ENCODE measurements around the gene MPHOSPH9.

MPHOSPH9 gene

GRCh38 chr12:123142921-123143735 is 89.8 kb downstream of the MPHOSPH9 start:
- Histone ChIP-seq H3K27ac (ENCODE audit: low read depth, low read length) (no peak overlapping the region), H3K18ac (ENCODE audit: low read length) (no peak overlapping the region), H3K79me1 (ENCODE audit: low read length) (no peaks in the 10 kb centered on the region), H3K14ac (ENCODE audit: low read length) (no peak overlapping the region), H3K36me3 (ENCODE audit: control insufficient read depth in 1 of 2, insufficient read depth in 2 of 2, low read length in 2 of 2) (no peaks in the 10 kb centered on the region), H2BK5ac (ENCODE audit: low read depth, low read length, poor library complexity) (no peak overlapping the region), H4K8ac (ENCODE audit: low read depth, low read length) (no peak overlapping the region), H3K23ac (ENCODE audit: low read length) (no peak overlapping the region), H2BK12ac (ENCODE audit: low read length) (no peak overlapping the region), H2BK120ac (ENCODE audit: insufficient read depth, low read length, poor library complexity) (no peak overlapping the region), H2AFZ (ENCODE audit: insufficient read depth, low read length, poor library complexity) (no peak overlapping the region), H3K4me2 (ENCODE audit: low read length) (no peak overlapping the region), H4K12ac (ENCODE audit: low read depth, low read length) (no peak overlapping the region), H3K9me3 (ENCODE audit: insufficient read depth, low read depth, low read length) (no peaks in the 10 kb centered on the region), H3K4me3 (ENCODE audit: low read depth, low read length) (no peak overlapping the region), H3K79me2 (ENCODE audit: control insufficient read depth, insufficient read depth, low read length, poor library complexity) (no peaks in the 10 kb centered on the region), H3K27me3 (ENCODE audit: insufficient read depth, low read length) (no peaks in the 10 kb centered on the region), H3K4me1 (ENCODE audit: control insufficient read depth in 1 of 2, insufficient read depth in 2 of 2, low read length in 2 of 2) (peaks cover 7 to 14% of the 10 kb centered on the region in 2 experiments), H2AK5ac (ENCODE audit: low read length) (no peak overlapping the region), H3K4ac (ENCODE audit: low read depth, low read length) (no peak overlapping the region), H3K9ac (ENCODE audit: low read length) (no peak overlapping the region), H4K91ac (ENCODE audit: low read depth, low read length) (no peak overlapping the region)
- no CpG with 5 or more reads among the region's 11 CpGs for WGBS (ENCODE audit: extremely low coverage, insufficient coverage, insufficient read length)
- no peak for DNase-seq

DNA sequence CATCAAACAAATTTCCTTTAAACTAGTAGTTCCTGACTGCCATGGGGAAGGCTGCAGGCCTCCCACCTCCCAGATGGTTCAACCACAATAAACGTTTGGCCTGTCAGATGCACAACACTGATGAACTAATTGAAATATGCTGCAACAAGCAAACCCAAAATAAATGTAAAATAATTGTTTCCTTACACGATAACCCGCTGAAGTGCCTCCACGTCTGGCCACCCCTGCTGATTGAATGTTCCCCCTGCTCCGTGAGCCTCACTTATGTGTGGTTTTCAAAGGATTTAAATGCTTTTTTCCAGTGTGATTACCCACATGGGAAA is 90.5 kb downstream of the MPHOSPH9 start:
- no peak overlapping the region for H3K14ac ChIP-seq (ENCODE audit: low read length)

DNA sequence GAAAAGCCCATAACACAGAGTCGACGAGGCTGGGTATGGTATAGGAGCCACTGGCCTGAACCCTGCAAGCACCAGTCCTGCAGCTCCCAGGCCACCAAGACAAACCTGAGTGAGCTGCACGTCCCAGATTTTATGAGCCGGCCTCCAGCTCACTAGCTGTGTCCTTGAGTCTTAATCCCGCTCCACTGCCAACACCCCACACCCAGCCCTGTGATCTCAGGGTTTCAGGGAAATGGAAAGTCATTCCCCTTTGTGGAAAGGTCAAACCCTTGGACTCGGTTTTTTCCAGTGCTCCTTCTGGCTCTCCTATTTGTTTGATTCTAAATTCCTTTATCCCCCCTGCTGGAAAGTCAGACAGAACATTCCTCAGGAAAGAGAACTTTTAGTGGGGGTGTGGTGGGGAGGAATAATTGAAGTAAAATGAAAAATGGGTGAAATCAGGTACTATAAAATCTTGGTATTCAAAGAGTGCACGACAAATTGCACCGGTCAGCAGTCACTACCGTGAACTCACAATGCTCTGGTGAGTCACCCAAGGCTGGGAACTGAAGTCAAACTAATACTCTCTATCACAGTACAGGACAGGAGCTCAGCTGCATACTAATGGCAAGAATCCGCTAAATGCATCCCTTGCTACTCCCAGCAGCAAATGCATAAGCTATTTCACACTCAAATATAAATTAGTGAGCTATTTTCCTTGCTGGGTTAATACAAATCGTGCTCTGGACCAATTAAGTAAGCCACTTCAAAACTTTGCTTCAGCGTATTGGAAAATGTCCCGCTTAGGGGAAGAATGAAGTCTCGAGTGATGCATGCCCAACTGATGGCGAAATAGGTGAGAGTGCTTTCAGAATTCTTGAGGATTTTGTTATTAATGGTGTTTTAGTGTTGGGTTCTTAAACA is 91.1 kb downstream of the MPHOSPH9 start:
- Histone ChIP-seq H3K4me1 (ENCODE audit: control insufficient read depth in 1 of 2, insufficient read depth in 2 of 2, low read length in 2 of 2) (peaks cover 7 to 14% of the 10 kb centered on the region in 2 experiments), H2AFZ (ENCODE audit: insufficient read depth, low read length, poor library complexity) (no peak overlapping the region), H4K91ac (ENCODE audit: low read depth, low read length) (no peak overlapping the region), H3K14ac (ENCODE audit: low read length) (no peak overlapping the region), H2BK12ac (ENCODE audit: low read length) (no peak overlapping the region), H3K79me2 (ENCODE audit: control insufficient read depth, insufficient read depth, low read length, poor library complexity) (no peaks in the 10 kb centered on the region), H3K9ac (ENCODE audit: low read length) (no peak overlapping the region), H3K36me3 (ENCODE audit: control insufficient read depth in 1 of 2, insufficient read depth in 2 of 2, low read length in 2 of 2) (no peaks in the 10 kb centered on the region), H3K4me3 (ENCODE audit: low read depth, low read length) (no peak overlapping the region), H4K12ac (ENCODE audit: low read depth, low read length) (no peak overlapping the region), H2AK5ac (ENCODE audit: low read length) (no peak overlapping the region), H3K9me3 (ENCODE audit: insufficient read depth, low read depth, low read length) (no peaks in the 10 kb centered on the region), H2BK120ac (ENCODE audit: insufficient read depth, low read length, poor library complexity) (no peak overlapping the region), H3K27me3 (ENCODE audit: insufficient read depth, low read length) (no peaks in the 10 kb centered on the region), H3K18ac (ENCODE audit: low read length) (no peak overlapping the region), H4K8ac (ENCODE audit: low read depth, low read length) (no peak overlapping the region), H3K4me2 (ENCODE audit: low read length) (no peak overlapping the region), H2BK5ac (ENCODE audit: low read depth, low read length, poor library complexity) (no peak overlapping the region), H3K27ac (ENCODE audit: low read depth, low read length) (no peak overlapping the region), H3K23ac (ENCODE audit: low read length) (no peak overlapping the region), H3K4ac (ENCODE audit: low read depth, low read length) (no peak overlapping the region), H3K79me1 (ENCODE audit: low read length) (no peaks in the 10 kb centered on the region)
- WGBS (ENCODE audit: extremely low coverage, insufficient coverage, insufficient read length): no CpG with 5 or more reads among the region's 15 CpGs
- peak in 1 of 2 donors; percentile 60 for DNase-seq

More for the DNA sequence above, 90.5 kb downstream of the MPHOSPH9 start:
- Histone ChIP-seq H3K36me3 (ENCODE audit: control insufficient read depth in 1 of 2, insufficient read depth in 2 of 2, low read length in 2 of 2) (no peaks in the 10 kb centered on the region), H3K23ac (ENCODE audit: low read length) (no peak overlapping the region), H3K4me1 (ENCODE audit: control insufficient read depth in 1 of 2, insufficient read depth in 2 of 2, low read length in 2 of 2) (peaks cover 7 to 14% of the 10 kb centered on the region in 2 experiments), H3K4ac (ENCODE audit: low read depth, low read length) (no peak overlapping the region), H3K9me3 (ENCODE audit: insufficient read depth, low read depth, low read length) (no peaks in the 10 kb centered on the region), H4K8ac (ENCODE audit: low read depth, low read length) (no peak overlapping the region), H3K27ac (ENCODE audit: low read depth, low read length) (no peak overlapping the region), H3K79me2 (ENCODE audit: control insufficient read depth, insufficient read depth, low read length, poor library complexity) (no peaks in the 10 kb centered on the region), H3K27me3 (ENCODE audit: insufficient read depth, low read length) (no peaks in the 10 kb centered on the region), H4K12ac (ENCODE audit: low read depth, low read length) (no peak overlapping the region), H3K4me2 (ENCODE audit: low read length) (no peak overlapping the region), H3K18ac (ENCODE audit: low read length) (no peak overlapping the region), H2AFZ (ENCODE audit: insufficient read depth, low read length, poor library complexity) (no peak overlapping the region), H2BK5ac (ENCODE audit: low read depth, low read length, poor library complexity) (no peak overlapping the region), H2BK120ac (ENCODE audit: insufficient read depth, low read length, poor library complexity) (no peak overlapping the region), H2AK5ac (ENCODE audit: low read length) (no peak overlapping the region), H2BK12ac (ENCODE audit: low read length) (no peak overlapping the region), H3K9ac (ENCODE audit: low read length) (no peak overlapping the region), H4K91ac (ENCODE audit: low read depth, low read length) (no peak overlapping the region), H3K4me3 (ENCODE audit: low read depth, low read length) (no peak overlapping the region), H3K79me1 (ENCODE audit: low read length) (no peaks in the 10 kb centered on the region)
- no peak for DNase-seq
- no CpG with 5 or more reads among the region's 5 CpGs for WGBS (ENCODE audit: extremely low coverage, insufficient coverage, insufficient read length)

- peaks cover 7 to 14% of the 10 kb centered on the region in 2 experiments for H3K4me1 ChIP-seq (ENCODE audit: control insufficient read depth in 1 of 2, insufficient read depth in 2 of 2, low read length in 2 of 2)
- no peak overlapping the region for H2BK12ac ChIP-seq (ENCODE audit: low read length)
- no CpG with 5 or more reads among the region's 6 CpGs for WGBS (ENCODE audit: extremely low coverage, insufficient coverage, insufficient read length)
- no peak overlapping the region for H4K12ac ChIP-seq (ENCODE audit: low read depth, low read length)
- no peaks in the 10 kb centered on the region for H3K36me3 ChIP-seq (ENCODE audit: control insufficient read depth in 1 of 2, insufficient read depth in 2 of 2, low read length in 2 of 2)
- H4K91ac ChIP-seq (ENCODE audit: low read depth, low read length): no peak overlapping the region
- H3K4me2 ChIP-seq (ENCODE audit: low read length): no peak overlapping the region
- no peak for DNase-seq
- no peak overlapping the region for H4K8ac ChIP-seq (ENCODE audit: low read depth, low read length)
- no peak overlapping the region for H3K23ac ChIP-seq (ENCODE audit: low read length)
- no peak overlapping the region for H3K4ac ChIP-seq (ENCODE audit: low read depth, low read length)
- H3K18ac ChIP-seq (ENCODE audit: low read length): no peak overlapping the region
- H3K79me2 ChIP-seq (ENCODE audit: control insufficient read depth, insufficient read depth, low read length, poor library complexity): no peaks in the 10 kb centered on the region
- no peaks in the 10 kb centered on the region for H3K9me3 ChIP-seq (ENCODE audit: insufficient read depth, low read depth, low read length)
- H3K14ac ChIP-seq (ENCODE audit: low read length): no peak overlapping the region
- H2BK120ac ChIP-seq (ENCODE audit: insufficient read depth, low read length, poor library complexity): no peak overlapping the region
- no peak overlapping the region for H2AK5ac ChIP-seq (ENCODE audit: low read length)
- no peak overlapping the region for H3K27ac ChIP-seq (ENCODE audit: low read depth, low read length)
- no peak overlapping the region for H2BK5ac ChIP-seq (ENCODE audit: low read depth, low read length, poor library complexity)
- H2AFZ ChIP-seq (ENCODE audit: insufficient read depth, low read length, poor library complexity): no peak overlapping the region
- no peak overlapping the region for H3K9ac ChIP-seq (ENCODE audit: low read length)
- H3K4me3 ChIP-seq (ENCODE audit: low read depth, low read length): no peak overlapping the region
- no peaks in the 10 kb centered on the region for H3K27me3 ChIP-seq (ENCODE audit: insufficient read depth, low read length)
- no peaks in the 10 kb centered on the region for H3K79me1 ChIP-seq (ENCODE audit: low read length)
These were observed 92.0 kb downstream of the MPHOSPH9 start for GRCh38 chr12:123140676-123141614.
